ENCODE results near the gene COL18A1.

COL18A1 gene

GRCh38 chr21:45454926-45455673 is 50.1 kb downstream of the COL18A1 start:
- Histone ChIP-seq H3K4me1 (ENCODE audit: insufficient read depth, low read length) (no peaks in the 10 kb centered on the region), H3K36me3 (ENCODE audit: insufficient read depth, low read length) (peaks cover 3% of the 10 kb centered on the region; the same call in 1 of the 2 replicates), H3K9me3 (ENCODE audit: control insufficient read depth, insufficient read depth, low read length) (no peaks in the 10 kb centered on the region), H3K9ac (ENCODE audit: low read depth, low read length) (no peak overlapping the region)

- Histone ChIP-seq H3K36me3 (ENCODE audit: insufficient read depth, low read length) (peaks cover 4% of the 10 kb centered on the region; the same call in 1 of the 2 replicates), H3K9me3 (ENCODE audit: control insufficient read depth, insufficient read depth, low read length) (no peaks in the 10 kb centered on the region), H3K9ac (ENCODE audit: low read depth, low read length) (no peak overlapping the region), H3K4me1 (ENCODE audit: insufficient read depth, low read length) (no peaks in the 10 kb centered on the region)
These were observed 51.0 kb downstream of the COL18A1 start for GRCh38 chr21:45455674-45456583.

GRCh38 chr21:45456584-45457160 is 51.7 kb downstream of the COL18A1 start:
- H3K4me1 ChIP-seq (ENCODE audit: insufficient read depth, low read length), result no peaks in the 10 kb centered on the region
- H3K9ac ChIP-seq (ENCODE audit: low read depth, low read length), result no peak overlapping the region
- H3K9me3 ChIP-seq (ENCODE audit: control insufficient read depth, insufficient read depth, low read length), result no peaks in the 10 kb centered on the region; the same call in 1 of the 2 replicates
- H3K36me3 ChIP-seq (ENCODE audit: insufficient read depth, low read length), result peaks cover 4% of the 10 kb centered on the region; the same call in 1 of the 2 replicates

- Histone ChIP-seq H3K36me3 (ENCODE audit: insufficient read depth, low read length) (peaks cover 4% of the 10 kb centered on the region; the same call in 1 of the 2 replicates), H3K4me1 (ENCODE audit: insufficient read depth, low read length) (no peaks in the 10 kb centered on the region), H3K9me3 (ENCODE audit: control insufficient read depth, insufficient read depth, low read length) (peaks cover 3% of the 10 kb centered on the region; the same call in 1 of the 2 replicates), H3K9ac (ENCODE audit: low read depth, low read length) (no peak overlapping the region)
These were observed 52.3 kb downstream of the COL18A1 start for GRCh38 chr21:45457161-45457831.

- Histone ChIP-seq H3K4me1 (ENCODE audit: insufficient read depth, low read length) (no peaks in the 10 kb centered on the region), H3K36me3 (ENCODE audit: insufficient read depth, low read length) (peaks cover 4% of the 10 kb centered on the region; the same call in 1 of the 2 replicates), H3K9me3 (ENCODE audit: control insufficient read depth, insufficient read depth, low read length) (peaks cover 6% of the 10 kb centered on the region; the same call in 1 of the 2 replicates), H3K9ac (ENCODE audit: low read depth, low read length) (no peak overlapping the region)
These were observed 52.8 kb downstream of the COL18A1 start for GRCh38 chr21:45457832-45458172.

GRCh38 chr21:45458281-45459170 is 53.6 kb downstream of the COL18A1 start:
- Histone ChIP-seq H3K9ac (ENCODE audit: low read depth, low read length) (no peak overlapping the region), H3K4me1 (ENCODE audit: insufficient read depth, low read length) (no peaks in the 10 kb centered on the region), H3K9me3 (ENCODE audit: control insufficient read depth, insufficient read depth, low read length) (peaks cover 6% of the 10 kb centered on the region; the same call in 1 of the 2 replicates), H3K36me3 (ENCODE audit: insufficient read depth, low read length) (peaks cover 4% of the 10 kb centered on the region; the same call in 1 of the 2 replicates)

- Histone ChIP-seq H3K4me1 (ENCODE audit: insufficient read depth, low read length) (no peaks in the 10 kb centered on the region), H3K36me3 (ENCODE audit: insufficient read depth, low read length) (0 out of 2 replicates have a peak, but pooled peaks cover 4% of the 10 kb centered on the region), H3K9me3 (ENCODE audit: control insufficient read depth, insufficient read depth, low read length) (peaks cover 6% of the 10 kb centered on the region; the same call in 1 of the 2 replicates), H3K9ac (ENCODE audit: low read depth, low read length) (no peak overlapping the region)
These were observed 54.4 kb downstream of the COL18A1 start for GRCh38 chr21:45459171-45460010.

GRCh38 chr21:45460011-45460565 is 55.1 kb downstream of the COL18A1 start:
- Histone ChIP-seq H3K4me1 (ENCODE audit: insufficient read depth, low read length) (no peaks in the 10 kb centered on the region), H3K9me3 (ENCODE audit: control insufficient read depth, insufficient read depth, low read length) (peaks cover 6% of the 10 kb centered on the region; the same call in 1 of the 2 replicates), H3K36me3 (ENCODE audit: insufficient read depth, low read length) (0 out of 2 replicates have a peak, but pooled peaks cover 4% of the 10 kb centered on the region), H3K9ac (ENCODE audit: low read depth, low read length) (no peak overlapping the region)

GRCh38 chr21:45460611-45461368 is 55.8 kb downstream of the COL18A1 start:
- Histone ChIP-seq H3K4me1 (ENCODE audit: insufficient read depth, low read length) (no peaks in the 10 kb centered on the region), H3K9me3 (ENCODE audit: control insufficient read depth, insufficient read depth, low read length) (peaks cover 6% of the 10 kb centered on the region; the same call in 1 of the 2 replicates), H3K9ac (ENCODE audit: low read depth, low read length) (no peak overlapping the region), H3K36me3 (ENCODE audit: insufficient read depth, low read length) (0 out of 2 replicates have a peak, but pooled peaks cover 4% of the 10 kb centered on the region)

- Histone ChIP-seq H3K36me3 (ENCODE audit: insufficient read depth, low read length) (0 out of 2 replicates have a peak, but pooled peaks cover 4% of the 10 kb centered on the region), H3K9ac (ENCODE audit: low read depth, low read length) (no peak overlapping the region), H3K9me3 (ENCODE audit: control insufficient read depth, insufficient read depth, low read length) (peaks cover 6% of the 10 kb centered on the region; the same call in 1 of the 2 replicates), H3K4me1 (ENCODE audit: insufficient read depth, low read length) (no peaks in the 10 kb centered on the region)
These were observed 56.4 kb downstream of the COL18A1 start for GRCh38 chr21:45461369-45461750.

- no peak overlapping the region for H3K9ac ChIP-seq (ENCODE audit: low read depth, low read length)
- peaks cover 6% of the 10 kb centered on the region; the same call in 1 of the 2 replicates for H3K9me3 ChIP-seq (ENCODE audit: control insufficient read depth, insufficient read depth, low read length)
- H3K4me1 ChIP-seq (ENCODE audit: insufficient read depth, low read length), result no peaks in the 10 kb centered on the region
- 0 out of 2 replicates have a peak, but pooled peaks cover 4% of the 10 kb centered on the region for H3K36me3 ChIP-seq (ENCODE audit: insufficient read depth, low read length)
These were observed 56.9 kb downstream of the COL18A1 start for GRCh38 chr21:45461806-45462341.
